GM23338 (cell line): ENCODE data around the gene TMEM163. TPM values are rescaled to one million over a fixed set of nuclear protein-coding genes. Genes with fewer than 3 reads are reported as not detected.

Experiments used
- ATAC-seq: fragments of 200-7000 bp; cut with Tn5 transposase; 3 replicates; pipeline ENCODE4 v1.9.1; 2020
- DNase-seq: peaks from one replicate; pipeline ENCODE4 v3.0.0-alpha.2; 2015; ENCODE audit warnings: low spot score
- H2AFZ ChIP-seq: fragments of 200-600 bp; sonication (generic); 2 replicates; pipeline ENCODE4 v1.8.0; 2016; ENCODE audit warnings: antibody characterized with exemption, mild to moderate bottlenecking, moderate library complexity
- H3F3A ChIP-seq: fragments of 200-600 bp; sonication (generic); replicated peaks from 2 replicates; pipeline ENCODE4 v1.8.0; 2017; ENCODE audit warnings: antibody characterized with exemption, mixed run types, low read depth
- H3K27ac ChIP-seq: fragments of 200-600 bp; sonication (generic); 2 replicates; pipeline ENCODE4 v1.6.1; 2016; ENCODE audit warnings: low read depth
- H3K27me3 ChIP-seq: fragments of 200-600 bp; sonication (generic); 2 replicates; pipeline ENCODE4 v1.8.0; 2016; ENCODE audit warnings: mild to moderate bottlenecking, mixed run types, moderate library complexity; ENCODE audit not compliant: insufficient read depth
- H3K36me3 ChIP-seq: fragments of 200-600 bp; sonication (generic); 2 replicates; pipeline ENCODE4 v1.8.0; 2016; ENCODE audit warnings: mild to moderate bottlenecking; ENCODE audit not compliant: insufficient read depth
- H3K4me1 ChIP-seq: fragments of 200-600 bp; sonication (generic); 2 replicates; pipeline ENCODE4 v1.8.0; 2016; ENCODE audit warnings: mild to moderate bottlenecking, moderate library complexity; ENCODE audit not compliant: insufficient read depth
- H3K4me2 ChIP-seq: fragments of 200-600 bp; sonication (generic); 2 replicates; pipeline ENCODE4 v1.7.1; 2017; ENCODE audit warnings: mixed run types
- H3K4me3 ChIP-seq: fragments of 200-600 bp; sonication (generic); 2 replicates; pipeline ENCODE4 v1.6.1; 2016; ENCODE audit warnings: mixed run types
- H3K79me2 ChIP-seq: fragments of 200-600 bp; sonication (generic); replicated peaks from 2 replicates; pipeline ENCODE4 v1.8.0; 2017; ENCODE audit warnings: mild to moderate bottlenecking; ENCODE audit not compliant: insufficient read depth
- H3K9me2 ChIP-seq: fragments of 200-600 bp; sonication (generic); 2 replicates; pipeline ENCODE4 v1.8.0; 2017; ENCODE audit not compliant: insufficient read depth
- H4K20me1 ChIP-seq: fragments of 200-600 bp; sonication (generic); replicated peaks from 2 replicates; pipeline ENCODE4 v1.8.0; 2017; ENCODE audit warnings: mild to moderate bottlenecking; ENCODE audit not compliant: insufficient read depth
- H3K27ac Mint-ChIP-seq: 2 replicates; pipeline ENCODE4 v1.8.0; 2020; ENCODE audit warnings: inconsistent platforms, mild to moderate bottlenecking, moderate library complexity, mixed read lengths
- H3K27me3 Mint-ChIP-seq: 3 replicates; pipeline ENCODE4 v1.8.0; 2022; ENCODE audit warnings: low read depth, mild to moderate bottlenecking, moderate library complexity, mixed read lengths, inconsistent platforms; ENCODE audit not compliant: insufficient read depth, poor library complexity
- H3K36me3 Mint-ChIP-seq: 3 replicates; pipeline ENCODE4 v1.8.0; 2021; ENCODE audit warnings: low read depth, mild to moderate bottlenecking, inconsistent platforms, moderate library complexity, mixed read lengths
- H3K4me1 Mint-ChIP-seq: 3 replicates; pipeline ENCODE4 v1.8.0; 2020; ENCODE audit warnings: mild to moderate bottlenecking, inconsistent platforms, mixed read lengths
- H3K4me3 Mint-ChIP-seq: 3 replicates; pipeline ENCODE4 v1.8.0; 2021; ENCODE audit warnings: moderate library complexity, mild to moderate bottlenecking, inconsistent platforms, mixed read lengths
- H3K9me3 Mint-ChIP-seq: 3 replicates; pipeline ENCODE4 v1.8.0; 2020; ENCODE audit warnings: moderate library complexity, mild to moderate bottlenecking, inconsistent platforms, mixed read lengths
- CREB1 ChIP-seq: fragments of 250-450 bp; sonication (Bioruptor Pico); IDR thresholded peaks from 2 replicates; pipeline ENCODE4 v1.5.0; 2020; ENCODE audit warnings: low read depth, mild to moderate bottlenecking, moderate library complexity
- CTCF ChIP-seq, 2 experiments: fragments of 200-600 bp in 1 of 2; sonication (generic) in 1 of 2; conservative IDR thresholded peaks; 2 replicates each; pipeline versions ENCODE4 v1.5.1 to v1.6.1; 2016 to 2017; ENCODE audit warnings: antibody characterized with exemption in 2 of 2, low read depth in 2 of 2, mild to moderate bottlenecking in 2 of 2, moderate library complexity in 1 of 2
- ETS1 ChIP-seq: IDR thresholded peaks from 2 replicates; pipeline ENCODE4 v1.6.1; 2016; ENCODE audit warnings: antibody characterized with exemption
- EZH2 ChIP-seq: fragments of 200-600 bp; sonication (generic); IDR thresholded peaks from one replicate; pipeline ENCODE4 v1.8.0; 2017; ENCODE audit warnings: antibody characterized with exemption, mild to moderate bottlenecking, low read depth; ENCODE audit not compliant: unreplicated experiment
- JUNB ChIP-seq: IDR thresholded peaks from one replicate; pipeline ENCODE4 v1.6.1; 2016; ENCODE audit warnings: antibody characterized with exemption; ENCODE audit not compliant: unreplicated experiment
- NANOG ChIP-seq: IDR thresholded peaks from 2 replicates; pipeline ENCODE4 v1.6.1; 2016; ENCODE audit warnings: antibody characterized with exemption, borderline replicate concordance
- POLR2AphosphoS5 ChIP-seq: IDR thresholded peaks from 2 replicates; pipeline ENCODE4 v1.6.1; 2016; ENCODE audit warnings: antibody characterized with exemption, low read depth
- STAT1 ChIP-seq: IDR thresholded peaks from one replicate; pipeline ENCODE4 v1.6.1; 2016; ENCODE audit warnings: antibody characterized with exemption; ENCODE audit not compliant: unreplicated experiment
- ZNF331 ChIP-seq: fragments of 250-450 bp; sonication (Bioruptor Pico); IDR thresholded peaks from 2 replicates; pipeline ENCODE4 v1.5.0; 2020; ENCODE audit warnings: low read depth, mild to moderate bottlenecking, moderate library complexity
- ZNF462 ChIP-seq: fragments of 250-450 bp; sonication (Bioruptor Pico); IDR thresholded peaks from 2 replicates; pipeline ENCODE4 v1.5.0; 2020; ENCODE audit warnings: mild to moderate bottlenecking, moderate library complexity
- polyA plus RNA-seq: library from polyadenylated mRNA; unstranded; fragments of >200 nt; fragmentation: Nextera tagmentation; extraction: Ambion mirVana; gene quantifications from 2 replicates; pipeline ENCODE4 v1.2.1, GENCODE V29; 2016
- total RNA-seq: library from RNA; depleted of rRNA; stranded (reverse); fragments of >200 nt; shearing (Covaris generic); gene quantifications from 2 replicates; pipeline ENCODE4 v1.2.3, GENCODE V29; 2014

Gene TMEM163
- total and polyA plus RNA-seq, 2 experiments from 2014 or later: 1.1 to 1.8 TPM

- no peaks in the 10 kb centered on the region for H3K36me3 ChIP-seq
- no peaks in the 10 kb centered on the region for H3K9me3 Mint-ChIP-seq
- no peak for ATAC-seq
- no peak overlapping the region for H3K4me3 Mint-ChIP-seq
- TF ChIP-seq JUNB (no peak), ETS1 (no peak), ZNF331 (no peak), CTCF (conservative IDR thresholded peaks at IDR 0.05; ENCODE audit: low read depth in 2 of 2) (no peak), EZH2 (no peak), POLR2AphosphoS5 (no peak), ZNF462 (CRISPR knock-in tag) (no peak), NANOG (no peak), CREB1 (CRISPR knock-in tag) (no peak), STAT1 (no peak)
- no peak for DNase-seq
- no peaks in the 10 kb centered on the region for H3F3A ChIP-seq
- H3K9me2 ChIP-seq: peaks cover 14% of the 10 kb centered on the region; the same call in 1 of the 2 replicates
- H3K4me2 ChIP-seq: no peak overlapping the region
- no peaks in the 10 kb centered on the region for H3K27me3 Mint-ChIP-seq
- H3K36me3 Mint-ChIP-seq: no peaks in the 10 kb centered on the region
- no peak overlapping the region for H3K27ac ChIP-seq
- H3K4me3 ChIP-seq: no peak overlapping the region
- no peaks in the 10 kb centered on the region for H3K27me3 ChIP-seq
- H3K79me2 ChIP-seq: no peaks in the 10 kb centered on the region
- no peak overlapping the region for H2AFZ ChIP-seq
- no peaks in the 10 kb centered on the region for H4K20me1 ChIP-seq
- H3K4me1 ChIP-seq: peaks cover 2% of the 10 kb centered on the region
- no peak overlapping the region for H3K27ac Mint-ChIP-seq
- peaks cover 5% of the 10 kb centered on the region for H3K4me1 Mint-ChIP-seq
Measured at GRCh38 chr2:134505446-134505845, 213.4 kb downstream of the TMEM163 start.
